T-helper 1 cell (primary cell): ENCODE data around the gene SGCA.

Experiments
- DNase-seq, 5 donors: peaks; one replicate each; pipeline ENCODE4 v3.0.0-alpha.2; 2012 to 2020

SGCA gene

DNA sequence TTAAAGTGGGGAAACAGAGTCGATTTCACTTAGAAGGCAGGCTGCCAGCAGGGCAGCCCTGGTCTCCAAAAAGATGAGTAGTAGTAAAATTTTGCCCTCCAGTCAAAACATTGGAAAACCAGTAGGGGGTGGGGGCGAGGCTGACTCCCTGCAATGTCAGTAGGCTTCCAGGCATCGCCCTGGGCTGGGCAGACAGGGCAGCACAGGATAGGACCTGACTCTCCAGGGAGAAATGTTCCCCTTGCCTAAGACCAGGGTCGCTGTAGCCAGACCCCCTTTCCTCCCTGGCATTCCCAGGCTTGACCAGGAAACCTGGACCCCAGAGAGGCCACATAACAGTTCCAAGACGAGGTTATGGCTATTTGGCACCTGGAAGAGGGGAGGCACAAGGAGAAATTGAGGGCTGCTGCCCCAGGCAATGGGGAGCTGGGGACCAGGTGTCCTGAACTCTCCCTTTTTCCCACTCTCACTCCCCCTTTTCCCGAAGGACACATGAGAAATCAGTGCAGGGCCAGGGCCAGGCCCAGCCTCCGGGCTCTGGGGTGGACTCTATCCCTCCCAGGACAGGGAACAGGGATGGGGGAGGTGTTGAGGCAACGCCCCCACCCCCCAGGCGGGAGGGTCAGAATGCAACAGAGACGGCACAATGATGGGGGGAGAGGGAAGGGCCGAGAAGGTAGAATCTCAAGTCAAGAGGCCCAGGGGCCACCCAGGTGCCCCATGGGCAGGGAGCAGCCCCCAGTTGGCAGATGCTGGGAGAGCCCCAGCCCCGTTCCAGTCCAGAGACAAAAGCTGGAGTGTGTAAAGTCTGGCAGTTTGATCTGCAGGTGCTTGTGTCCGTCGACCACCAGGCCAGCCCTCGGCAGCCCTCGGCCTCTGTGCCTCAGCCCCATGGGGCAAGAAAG lies 31.3 kb upstream of the SGCA start:
- DNase-seq: no peak

- DNase-seq: no peak
These were observed 30.3 kb upstream of the SGCA start for GRCh38 chr17:50135316-50136095.

DNA sequence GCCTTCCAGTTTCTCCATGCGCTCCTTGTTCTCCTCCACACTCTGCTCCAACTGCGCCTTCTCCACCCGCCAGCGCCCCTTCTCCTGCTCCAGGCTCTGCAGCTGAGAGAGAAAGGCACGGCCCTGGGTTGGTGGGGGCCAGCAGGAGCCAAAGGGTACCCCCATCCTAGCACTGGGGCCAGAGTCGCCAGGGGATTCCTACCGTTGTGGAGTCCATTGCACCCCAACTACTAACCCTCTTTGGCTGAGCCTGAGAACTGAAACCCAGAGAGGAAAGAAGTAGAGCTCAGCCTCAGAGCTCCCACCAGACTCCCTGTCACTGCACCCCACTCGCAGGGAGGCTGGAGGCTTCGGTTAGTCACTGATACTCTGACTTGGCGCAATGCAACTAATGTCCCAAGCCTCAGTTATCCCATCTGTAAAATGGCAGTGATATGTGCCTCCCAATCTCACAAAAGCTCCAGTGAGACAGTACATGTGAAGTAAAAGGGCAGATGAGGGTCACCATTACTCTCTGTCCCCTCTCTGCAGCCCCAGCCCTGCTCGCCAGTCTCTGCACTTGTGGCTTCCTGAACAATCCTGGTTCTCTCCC lies 29.6 kb upstream of the SGCA start:
- no peak for DNase-seq

DNA sequence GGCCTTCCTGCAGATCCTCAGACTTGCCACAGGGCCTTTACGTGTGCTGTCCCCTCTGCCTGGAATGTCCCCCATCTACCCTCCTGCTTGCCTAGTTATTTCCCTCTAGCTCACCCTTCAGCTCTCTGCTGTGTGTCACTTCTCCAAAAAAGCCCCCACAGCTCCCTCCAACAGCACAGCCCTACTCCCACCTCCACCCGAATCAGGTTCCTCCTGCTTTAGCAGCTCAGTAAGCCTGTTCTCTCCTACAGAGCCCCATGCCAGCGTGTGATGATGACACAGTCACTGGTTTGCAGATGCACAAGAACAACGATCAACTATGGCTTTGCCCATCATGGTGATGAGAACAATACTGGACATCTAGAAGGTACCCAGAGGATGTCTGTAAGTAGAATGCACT lies 28.8 kb upstream of the SGCA start:
- no peak for DNase-seq

DNA sequence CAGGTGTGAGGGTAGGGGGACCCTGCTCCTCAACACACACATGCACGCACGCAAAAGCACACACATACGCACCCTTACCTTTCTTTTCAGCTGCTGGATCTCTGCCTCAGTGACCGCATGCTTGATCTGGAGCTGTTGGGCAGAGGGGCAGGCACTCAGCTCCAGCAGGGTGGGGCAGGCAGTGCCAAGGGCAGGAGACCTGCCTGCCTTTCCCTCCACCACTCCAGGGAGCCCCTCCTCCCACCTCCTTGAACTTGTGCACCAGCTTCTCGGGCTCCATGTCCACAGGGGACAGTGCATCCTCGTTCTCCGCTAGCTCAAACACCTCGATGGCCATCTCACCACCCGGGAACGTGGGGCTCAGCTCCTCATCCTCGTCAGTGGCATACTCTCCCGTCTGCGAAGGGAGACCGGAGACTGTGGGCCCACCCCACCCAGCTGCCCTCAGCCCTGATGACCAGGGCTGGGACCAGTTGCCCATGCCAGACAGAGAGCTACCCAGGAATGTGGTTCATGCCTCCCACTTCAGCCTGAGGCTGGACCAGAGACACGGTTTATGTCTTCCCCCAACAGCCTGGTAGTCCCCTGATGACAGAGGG lies 26.5 kb upstream of the SGCA start:
- no peak for DNase-seq

DNA sequence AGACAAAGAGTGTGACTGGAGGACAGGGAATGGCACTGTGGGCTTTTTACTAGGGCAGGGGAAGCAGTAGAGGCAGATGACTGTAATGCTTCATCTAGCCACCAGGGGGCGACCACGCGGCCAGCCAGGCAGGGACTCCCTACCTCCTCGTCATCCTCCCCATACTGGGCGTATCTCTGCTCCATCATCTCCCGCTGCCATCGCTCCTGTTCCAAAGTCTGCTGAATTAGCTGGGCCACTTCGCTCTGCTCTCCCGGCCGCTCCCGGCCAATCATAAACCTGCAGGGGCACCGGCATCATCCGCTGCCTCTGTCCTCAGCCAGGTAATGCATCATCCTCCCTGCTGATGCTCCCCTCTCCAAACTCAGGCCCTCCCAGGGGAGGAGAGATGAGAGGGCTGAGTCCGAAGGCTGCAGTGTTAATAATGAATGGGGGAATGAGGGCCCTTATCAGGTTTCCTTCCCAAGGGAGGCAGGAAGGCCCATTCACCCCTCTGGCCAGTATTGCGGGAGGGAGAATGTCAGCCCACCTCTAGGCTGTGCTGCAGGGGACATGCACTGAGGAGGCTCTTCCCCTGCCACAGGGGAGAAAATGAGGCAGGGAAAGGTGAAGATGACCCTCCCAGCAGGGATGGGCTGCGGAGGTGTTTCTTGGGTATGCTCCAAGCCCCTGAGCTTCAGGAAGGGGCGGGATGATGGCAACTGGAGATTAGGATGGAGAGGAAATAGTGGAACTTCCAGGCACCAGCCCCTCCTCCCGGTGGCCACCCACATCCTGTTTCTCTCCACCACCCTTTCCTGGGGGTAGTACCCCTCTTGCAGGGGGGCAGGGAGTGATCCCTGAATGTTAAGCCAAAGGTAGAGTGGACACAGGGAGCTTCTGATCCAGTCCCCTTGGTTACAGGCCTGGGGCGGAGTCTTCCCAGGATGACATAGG lies 25.6 kb upstream of the SGCA start:
- DNase-seq: peak; percentile 57 to 79 (median 69)

DNA sequence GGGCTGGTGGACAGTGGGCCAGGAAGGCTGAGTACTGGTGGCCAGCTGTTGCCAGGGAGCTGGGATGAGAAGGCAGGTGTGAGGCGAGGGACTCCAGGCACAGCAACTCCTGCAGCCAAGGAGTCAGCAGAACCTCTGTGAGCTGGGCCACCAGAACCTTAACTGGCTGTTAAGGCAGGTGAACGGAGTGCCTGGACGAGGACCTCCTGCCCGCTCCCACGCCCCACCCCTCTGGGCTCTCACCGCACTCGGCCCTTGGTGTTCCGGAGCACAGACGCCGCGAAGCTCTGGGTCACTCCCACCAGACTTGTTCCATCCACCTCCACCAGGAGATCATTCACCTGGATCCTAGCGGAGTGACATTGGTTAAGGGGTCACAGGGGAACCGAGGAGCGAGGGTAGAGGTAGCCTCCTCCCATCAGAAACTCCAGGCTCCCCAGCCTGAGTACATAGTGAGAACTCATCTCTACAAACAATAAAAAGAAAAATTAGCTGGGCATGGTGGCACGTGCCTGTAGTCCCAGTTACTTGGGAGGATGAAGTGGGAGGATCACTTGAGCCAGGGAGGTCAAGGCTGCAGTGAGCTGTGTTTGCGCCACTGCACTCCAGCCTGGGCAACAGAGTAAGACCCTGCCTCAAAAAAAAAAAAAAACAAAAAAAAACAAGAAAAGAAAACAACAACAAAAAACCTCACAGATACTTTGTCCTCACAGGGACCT lies 24.6 kb upstream of the SGCA start:
- no peak for DNase-seq

DNA sequence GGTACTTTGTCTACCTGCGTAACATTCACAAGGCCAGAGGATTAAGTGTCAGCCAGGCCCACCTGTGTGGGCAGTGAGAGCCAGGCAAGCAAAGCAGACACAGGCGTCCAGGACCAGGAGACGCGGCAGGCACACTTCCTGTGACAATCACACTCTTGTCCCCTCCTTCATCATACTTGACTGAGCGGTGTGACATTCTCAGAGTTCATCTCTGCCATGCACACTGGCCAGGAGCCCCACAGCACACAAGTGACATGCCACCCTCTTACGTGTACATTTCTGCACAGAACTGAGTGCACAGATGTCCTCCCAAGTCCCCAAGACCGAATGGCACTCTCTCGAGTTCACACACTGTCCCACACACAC lies 24.1 kb upstream of the SGCA start:
- DNase-seq: no peak

- DNase-seq: no peak
These were observed 22.2 kb upstream of the SGCA start for GRCh38 chr17:50143461-50144176.

GRCh38 chr17:50144355-50144754 lies 21.4 kb upstream of the SGCA start:
- no peak for DNase-seq

- DNase-seq: no peak
These were observed 20.8 kb upstream of the SGCA start for GRCh38 chr17:50144845-50145531.

- no peak for DNase-seq
These were observed 20.1 kb upstream of the SGCA start for GRCh38 chr17:50145532-50146229.

DNA sequence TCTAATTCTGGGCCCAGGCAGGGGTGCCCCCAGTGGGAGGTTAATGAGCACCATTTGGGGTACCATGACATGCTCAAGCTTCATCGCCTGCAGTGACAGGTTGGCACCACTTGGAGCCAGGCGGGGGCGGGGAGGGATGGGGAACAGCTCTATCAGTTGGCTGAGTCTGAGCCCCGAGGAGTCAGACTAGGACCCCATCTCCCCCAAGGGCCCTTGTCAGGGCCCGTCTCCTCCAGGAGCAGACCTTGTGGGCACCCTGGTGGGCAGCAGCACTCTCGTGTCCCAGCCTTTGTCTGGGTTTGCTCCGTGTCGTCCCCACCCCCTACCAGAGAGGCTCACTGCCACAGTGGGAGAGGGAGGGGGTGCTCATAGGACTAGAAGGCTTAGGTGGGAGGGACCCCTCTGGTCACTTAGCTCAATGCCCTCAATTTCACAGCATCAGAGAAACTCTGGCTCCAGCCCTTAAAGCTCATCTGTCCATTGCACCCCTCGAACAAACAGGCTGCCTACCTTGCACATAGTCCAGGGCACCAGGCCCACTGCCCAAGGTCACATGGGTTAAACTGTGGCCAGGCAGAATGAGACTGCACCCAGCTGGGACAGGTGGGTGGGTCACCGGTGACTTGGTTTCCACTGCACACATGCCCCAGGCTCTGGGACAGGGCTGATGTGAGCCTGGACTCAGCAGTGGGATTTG lies 19.4 kb upstream of the SGCA start:
- no peak for DNase-seq

DNA sequence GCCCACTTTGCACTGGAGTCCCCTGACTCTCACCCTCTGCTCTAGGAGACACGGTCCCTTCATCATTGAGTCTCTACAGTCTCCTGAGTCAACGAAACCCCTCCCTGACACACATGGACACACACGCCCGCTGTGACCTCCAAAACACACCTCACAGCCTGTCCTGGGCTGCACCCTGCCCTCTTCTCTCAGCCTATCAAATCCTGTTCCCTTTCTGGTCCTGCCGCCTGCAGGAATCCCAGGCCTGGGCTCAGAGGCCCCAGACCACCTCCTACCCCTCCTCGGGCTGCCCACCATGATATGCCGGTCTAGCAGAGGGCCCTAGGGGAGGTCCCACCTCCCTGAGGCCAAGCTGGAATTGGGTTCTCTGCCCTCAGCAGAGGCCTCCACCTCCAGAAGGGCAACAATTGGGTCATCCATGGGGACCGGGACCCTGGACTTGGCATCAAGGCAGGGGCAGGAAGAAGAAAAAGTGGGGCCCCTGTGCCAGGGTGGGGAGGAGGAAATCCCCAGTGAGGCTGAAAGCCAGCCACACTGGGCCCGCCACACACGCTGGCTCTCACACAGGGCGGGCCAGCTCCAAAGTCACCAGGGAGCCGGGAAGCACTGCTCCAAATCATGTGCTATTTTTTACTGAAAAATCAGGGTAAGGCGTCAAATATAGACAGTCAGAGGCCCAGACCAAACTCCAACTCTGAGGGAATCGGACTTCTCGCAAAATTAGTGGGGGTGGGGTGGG lies 18.7 kb upstream of the SGCA start:
- DNase-seq: no peak

DNA sequence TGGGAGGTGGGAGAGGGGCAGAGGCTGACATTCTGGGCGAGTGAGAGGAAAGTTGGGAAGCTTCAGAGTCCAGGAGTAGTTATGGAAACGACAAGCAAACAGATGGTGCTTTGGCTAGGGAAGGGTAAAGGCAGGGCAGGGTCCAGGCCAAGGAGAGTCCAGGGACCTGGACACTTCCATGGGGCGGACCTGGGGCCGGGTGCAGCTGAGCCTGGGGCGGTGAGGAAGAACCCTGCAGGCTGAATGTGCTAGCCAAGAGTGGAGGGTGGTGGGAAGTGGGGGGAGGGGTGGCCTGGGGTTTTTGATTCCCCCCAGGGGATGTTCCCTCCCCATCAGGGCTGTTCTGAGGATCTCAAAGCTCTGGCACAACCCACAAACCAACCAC lies 18.0 kb upstream of the SGCA start:
- no peak for DNase-seq

- peak in 4 of 5 donors; percentile 56 to 69 (median 57) for DNase-seq
These were observed 17.3 kb upstream of the SGCA start for GRCh38 chr17:50148226-50149090.

GRCh38 chr17:50149091-50149416 lies 16.8 kb upstream of the SGCA start:
- DNase-seq: peak in 1 of 5 donors; percentile 18
